ENCODE results near the gene PDE4C. TPM values are rescaled to one million over a fixed set of nuclear protein-coding genes. Genes with fewer than 3 reads are reported as not detected.

Gene PDE4C
- total RNA-seq, 1 experiment from 2014 or later = 3.0 TPM

DNA sequence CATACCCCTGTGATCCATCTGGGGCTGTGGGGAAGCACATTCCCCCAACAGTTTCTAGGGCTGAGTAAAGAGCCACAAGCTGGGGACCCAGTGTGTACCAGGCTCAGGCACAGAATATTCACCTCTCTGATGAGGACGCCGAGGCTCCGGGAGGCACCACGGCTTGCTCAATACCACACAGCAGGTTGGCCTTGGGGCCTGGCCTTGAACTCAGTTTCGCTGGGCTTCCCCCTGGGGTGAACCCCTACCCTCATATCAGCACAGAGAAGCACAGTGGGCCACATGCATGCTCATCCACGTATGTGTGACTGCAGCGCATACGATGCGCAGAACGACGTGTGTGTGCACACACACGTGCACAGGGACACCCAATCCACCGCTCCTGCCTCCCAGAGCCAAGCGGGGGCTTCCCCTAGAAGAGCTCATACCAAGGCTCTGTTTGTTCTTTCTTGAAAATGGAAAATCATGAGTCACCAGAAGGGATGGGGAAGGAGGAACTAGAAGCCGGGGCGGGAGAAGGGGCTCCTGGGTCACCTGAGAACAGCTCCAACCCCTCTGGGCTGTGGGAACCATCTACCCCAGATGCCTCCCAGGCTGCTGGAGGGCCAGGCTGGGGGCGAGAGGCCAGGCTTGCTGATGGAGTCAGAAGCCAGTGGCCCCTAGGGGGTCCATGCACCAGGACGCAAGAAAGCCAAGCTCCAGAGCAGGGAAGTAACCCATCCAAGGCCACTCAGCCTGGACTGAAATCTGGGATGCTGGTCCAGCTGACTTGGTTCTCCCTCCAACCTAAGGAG is 4.9 kb upstream of the PDE4C start:
- no peaks in the 10 kb centered on the region for H3K9me3 Mint-ChIP-seq
- ATAC-seq (no peak), DNase-seq (ENCODE audit: low spot score) (no peak)
- H3K4me3 Mint-ChIP-seq = no peak overlapping the region; the same call in 1 of the 2 replicates
- CTCF ChIA-PET = interaction anchor here (0.8 to 4.6 kb wide), 17 partner anchors 10 to 179 kb away, joined by 3 to 100 read pairs (median 18); partner anchors contain the start of genes GDF15, JUND, MPV17L2 and RAB3A
- H3K27ac Mint-ChIP-seq = no peak overlapping the region
- H3K27me3 Mint-ChIP-seq (ENCODE audit: low read depth) = peaks cover 27% of the 10 kb centered on the region
- H3K4me1 Mint-ChIP-seq = peaks cover 31% of the 10 kb centered on the region
- H3K36me3 Mint-ChIP-seq = no peaks in the 10 kb centered on the region
- POLR2A ChIA-PET = interaction anchor here (2.0 to 3.2 kb wide), 2 partner anchors 12 to 50 kb away, joined by 5 to 18 read pairs; partner anchors contain the start of gene JUND
- TF ChIP-seq, protein P1, sequence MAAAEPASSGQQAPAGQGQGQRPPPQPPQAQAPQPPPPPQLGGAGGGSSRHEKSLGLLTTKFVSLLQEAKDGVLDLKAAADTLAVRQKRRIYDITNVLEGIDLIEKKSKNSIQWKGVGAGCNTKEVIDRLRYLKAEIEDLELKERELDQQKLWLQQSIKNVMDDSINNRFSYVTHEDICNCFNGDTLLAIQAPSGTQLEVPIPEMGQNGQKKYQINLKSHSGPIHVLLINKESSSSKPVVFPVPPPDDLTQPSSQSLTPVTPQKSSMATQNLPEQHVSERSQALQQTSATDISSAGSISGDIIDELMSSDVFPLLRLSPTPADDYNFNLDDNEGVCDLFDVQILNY (CRISPR knock-in tag; IDR thresholded peaks at IDR 0.05) = 0 out of 2 replicates have a peak, but pooled peaks have one; percentile 26
- no peak for TF ChIP-seq NFE2L1 (CRISPR knock-in tag; IDR thresholded peaks at IDR 0.05)

DNA sequence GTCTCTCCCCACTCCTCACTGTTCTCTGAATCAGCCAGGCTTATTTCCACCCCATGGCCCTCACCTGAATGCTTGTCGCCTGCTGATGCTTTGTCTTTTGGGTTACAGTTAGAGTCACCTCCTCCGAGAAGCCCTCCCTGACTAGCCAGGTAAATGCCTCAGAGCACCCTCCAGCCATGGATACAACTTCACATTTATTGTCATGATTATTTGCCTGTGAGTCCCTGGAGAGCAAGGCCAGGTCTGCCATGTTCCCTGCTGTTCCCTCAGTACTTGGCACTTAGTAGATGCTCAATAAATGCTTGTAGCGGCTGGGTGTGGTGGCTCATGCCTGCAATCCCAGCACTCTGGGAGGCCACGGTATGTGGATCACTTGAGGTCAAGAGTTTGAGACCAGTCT is 3.7 kb upstream of the PDE4C start:
- DNase-seq (ENCODE audit: low spot score) (no peak), ATAC-seq (no peak)
- Mint-ChIP-seq H3K36me3 (no peaks in the 10 kb centered on the region), H3K27me3 (ENCODE audit: low read depth) (peaks cover 32% of the 10 kb centered on the region), H3K4me3 (no peak overlapping the region), H3K27ac (no peak overlapping the region), H3K9me3 (no peaks in the 10 kb centered on the region), H3K4me1 (peaks cover 35% of the 10 kb centered on the region)
- POLR2A ChIA-PET = interaction anchor here (0.6 kb wide), 1 partner anchor 47 kb away, joined by 3 read pairs; no protein-coding TSS in a partner anchor
- CTCF ChIA-PET = interaction anchor here (4.1 to 4.6 kb wide), 4 partner anchors 9 to 50 kb away, joined by 42 to 100 read pairs (median 67); partner anchors contain the start of genes JUND and RAB3A
- TF ChIP-seq ZNF138 (CRISPR knock-in tag; conservative IDR thresholded peaks at IDR 0.05) = no peak
- TF ChIP-seq ZNF423 (CRISPR knock-in tag; IDR thresholded peaks at IDR 0.05) = peak; percentile 53

DNA sequence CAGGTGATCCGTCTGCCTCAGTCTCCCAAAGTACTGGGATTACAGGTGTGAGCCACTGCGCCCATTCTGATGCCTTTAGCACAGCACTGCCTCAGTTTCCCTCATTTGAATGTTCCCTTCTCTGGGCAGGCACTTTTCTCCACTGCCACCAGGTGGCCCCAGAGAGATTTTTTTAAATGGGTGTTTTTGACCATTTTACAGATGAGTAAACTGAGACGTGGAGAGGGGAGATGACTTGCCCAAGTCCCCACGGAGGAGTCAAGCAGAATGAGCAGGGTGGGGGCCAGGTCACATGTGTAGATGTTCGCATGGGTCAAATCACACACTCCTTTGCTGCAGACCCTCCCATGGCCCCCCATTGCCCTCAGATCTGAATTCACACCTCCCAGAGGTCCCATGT is 3.2 kb upstream of the PDE4C start:
- no peaks in the 10 kb centered on the region for H3K9me3 Mint-ChIP-seq
- DNase-seq (ENCODE audit: low spot score) = no peak
- H3K4me3 Mint-ChIP-seq = no peak overlapping the region
- H3K4me1 Mint-ChIP-seq = peaks cover 38% of the 10 kb centered on the region
- CTCF ChIA-PET = no interaction called here
- no peak overlapping the region for H3K27ac Mint-ChIP-seq
- H3K27me3 Mint-ChIP-seq (ENCODE audit: low read depth) = peaks cover 36% of the 10 kb centered on the region
- H3K36me3 Mint-ChIP-seq = no peaks in the 10 kb centered on the region
- TF ChIP-seq, protein P2, sequence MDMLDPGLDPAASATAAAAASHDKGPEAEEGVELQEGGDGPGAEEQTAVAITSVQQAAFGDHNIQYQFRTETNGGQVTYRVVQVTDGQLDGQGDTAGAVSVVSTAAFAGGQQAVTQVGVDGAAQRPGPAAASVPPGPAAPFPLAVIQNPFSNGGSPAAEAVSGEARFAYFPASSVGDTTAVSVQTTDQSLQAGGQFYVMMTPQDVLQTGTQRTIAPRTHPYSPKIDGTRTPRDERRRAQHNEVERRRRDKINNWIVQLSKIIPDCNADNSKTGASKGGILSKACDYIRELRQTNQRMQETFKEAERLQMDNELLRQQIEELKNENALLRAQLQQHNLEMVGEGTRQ (CRISPR knock-in tag; IDR thresholded peaks at IDR 0.05) = no peak
- TF ChIP-seq ZNF423 (CRISPR knock-in tag; IDR thresholded peaks at IDR 0.05) (peak; percentile 18; the same call in 1 of the 2 replicates), SP1 (CRISPR knock-in tag; conservative IDR thresholded peaks at IDR 0.05) (no peak), GTF2I (CRISPR knock-in tag; conservative IDR thresholded peaks at IDR 0.05) (peak; percentile 98), FOXJ3 (CRISPR knock-in tag; IDR thresholded peaks at IDR 0.05; ENCODE audit: borderline replicate concordance) (no peak), TP53 (CRISPR knock-in tag; IDR thresholded peaks at IDR 0.05) (no peak), NR1H2 (CRISPR knock-in tag; IDR thresholded peaks at IDR 0.05) (no peak), FOXP1 (CRISPR knock-in tag; IDR thresholded peaks at IDR 0.05; ENCODE audit: borderline replicate concordance) (no peak), TCF7 (CRISPR knock-in tag; IDR thresholded peaks at IDR 0.05; ENCODE audit: low read depth) (no peak), ETV6 (CRISPR knock-in tag; IDR thresholded peaks at IDR 0.05) (no peak), PRRX2 (CRISPR knock-in tag; IDR thresholded peaks at IDR 0.05) (no peak), MYBL2 (CRISPR knock-in tag; IDR thresholded peaks at IDR 0.05) (no peak)
- TF ChIP-seq, protein P1 (CRISPR knock-in tag; IDR thresholded peaks at IDR 0.05) = no peak
- TF ChIP-seq, protein P3, sequence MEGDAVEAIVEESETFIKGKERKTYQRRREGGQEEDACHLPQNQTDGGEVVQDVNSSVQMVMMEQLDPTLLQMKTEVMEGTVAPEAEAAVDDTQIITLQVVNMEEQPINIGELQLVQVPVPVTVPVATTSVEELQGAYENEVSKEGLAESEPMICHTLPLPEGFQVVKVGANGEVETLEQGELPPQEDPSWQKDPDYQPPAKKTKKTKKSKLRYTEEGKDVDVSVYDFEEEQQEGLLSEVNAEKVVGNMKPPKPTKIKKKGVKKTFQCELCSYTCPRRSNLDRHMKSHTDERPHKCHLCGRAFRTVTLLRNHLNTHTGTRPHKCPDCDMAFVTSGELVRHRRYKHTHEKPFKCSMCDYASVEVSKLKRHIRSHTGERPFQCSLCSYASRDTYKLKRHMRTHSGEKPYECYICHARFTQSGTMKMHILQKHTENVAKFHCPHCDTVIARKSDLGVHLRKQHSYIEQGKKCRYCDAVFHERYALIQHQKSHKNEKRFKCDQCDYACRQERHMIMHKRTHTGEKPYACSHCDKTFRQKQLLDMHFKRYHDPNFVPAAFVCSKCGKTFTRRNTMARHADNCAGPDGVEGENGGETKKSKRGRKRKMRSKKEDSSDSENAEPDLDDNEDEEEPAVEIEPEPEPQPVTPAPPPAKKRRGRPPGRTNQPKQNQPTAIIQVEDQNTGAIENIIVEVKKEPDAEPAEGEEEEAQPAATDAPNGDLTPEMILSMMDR (IDR thresholded peaks at IDR 0.05) = peak; percentile 51; the same call in 1 of the 2 replicates
- TF ChIP-seq, protein P4, sequence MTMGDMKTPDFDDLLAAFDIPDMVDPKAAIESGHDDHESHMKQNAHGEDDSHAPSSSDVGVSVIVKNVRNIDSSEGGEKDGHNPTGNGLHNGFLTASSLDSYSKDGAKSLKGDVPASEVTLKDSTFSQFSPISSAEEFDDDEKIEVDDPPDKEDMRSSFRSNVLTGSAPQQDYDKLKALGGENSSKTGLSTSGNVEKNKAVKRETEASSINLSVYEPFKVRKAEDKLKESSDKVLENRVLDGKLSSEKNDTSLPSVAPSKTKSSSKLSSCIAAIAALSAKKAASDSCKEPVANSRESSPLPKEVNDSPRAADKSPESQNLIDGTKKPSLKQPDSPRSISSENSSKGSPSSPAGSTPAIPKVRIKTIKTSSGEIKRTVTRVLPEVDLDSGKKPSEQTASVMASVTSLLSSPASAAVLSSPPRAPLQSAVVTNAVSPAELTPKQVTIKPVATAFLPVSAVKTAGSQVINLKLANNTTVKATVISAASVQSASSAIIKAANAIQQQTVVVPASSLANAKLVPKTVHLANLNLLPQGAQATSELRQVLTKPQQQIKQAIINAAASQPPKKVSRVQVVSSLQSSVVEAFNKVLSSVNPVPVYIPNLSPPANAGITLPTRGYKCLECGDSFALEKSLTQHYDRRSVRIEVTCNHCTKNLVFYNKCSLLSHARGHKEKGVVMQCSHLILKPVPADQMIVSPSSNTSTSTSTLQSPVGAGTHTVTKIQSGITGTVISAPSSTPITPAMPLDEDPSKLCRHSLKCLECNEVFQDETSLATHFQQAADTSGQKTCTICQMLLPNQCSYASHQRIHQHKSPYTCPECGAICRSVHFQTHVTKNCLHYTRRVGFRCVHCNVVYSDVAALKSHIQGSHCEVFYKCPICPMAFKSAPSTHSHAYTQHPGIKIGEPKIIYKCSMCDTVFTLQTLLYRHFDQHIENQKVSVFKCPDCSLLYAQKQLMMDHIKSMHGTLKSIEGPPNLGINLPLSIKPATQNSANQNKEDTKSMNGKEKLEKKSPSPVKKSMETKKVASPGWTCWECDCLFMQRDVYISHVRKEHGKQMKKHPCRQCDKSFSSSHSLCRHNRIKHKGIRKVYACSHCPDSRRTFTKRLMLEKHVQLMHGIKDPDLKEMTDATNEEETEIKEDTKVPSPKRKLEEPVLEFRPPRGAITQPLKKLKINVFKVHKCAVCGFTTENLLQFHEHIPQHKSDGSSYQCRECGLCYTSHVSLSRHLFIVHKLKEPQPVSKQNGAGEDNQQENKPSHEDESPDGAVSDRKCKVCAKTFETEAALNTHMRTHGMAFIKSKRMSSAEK (CRISPR knock-in tag; IDR thresholded peaks at IDR 0.05; ENCODE audit: borderline replicate concordance) = 0 out of 2 replicates have a peak, but pooled peaks have one; percentile 19
- TF ChIP-seq, protein P5, sequence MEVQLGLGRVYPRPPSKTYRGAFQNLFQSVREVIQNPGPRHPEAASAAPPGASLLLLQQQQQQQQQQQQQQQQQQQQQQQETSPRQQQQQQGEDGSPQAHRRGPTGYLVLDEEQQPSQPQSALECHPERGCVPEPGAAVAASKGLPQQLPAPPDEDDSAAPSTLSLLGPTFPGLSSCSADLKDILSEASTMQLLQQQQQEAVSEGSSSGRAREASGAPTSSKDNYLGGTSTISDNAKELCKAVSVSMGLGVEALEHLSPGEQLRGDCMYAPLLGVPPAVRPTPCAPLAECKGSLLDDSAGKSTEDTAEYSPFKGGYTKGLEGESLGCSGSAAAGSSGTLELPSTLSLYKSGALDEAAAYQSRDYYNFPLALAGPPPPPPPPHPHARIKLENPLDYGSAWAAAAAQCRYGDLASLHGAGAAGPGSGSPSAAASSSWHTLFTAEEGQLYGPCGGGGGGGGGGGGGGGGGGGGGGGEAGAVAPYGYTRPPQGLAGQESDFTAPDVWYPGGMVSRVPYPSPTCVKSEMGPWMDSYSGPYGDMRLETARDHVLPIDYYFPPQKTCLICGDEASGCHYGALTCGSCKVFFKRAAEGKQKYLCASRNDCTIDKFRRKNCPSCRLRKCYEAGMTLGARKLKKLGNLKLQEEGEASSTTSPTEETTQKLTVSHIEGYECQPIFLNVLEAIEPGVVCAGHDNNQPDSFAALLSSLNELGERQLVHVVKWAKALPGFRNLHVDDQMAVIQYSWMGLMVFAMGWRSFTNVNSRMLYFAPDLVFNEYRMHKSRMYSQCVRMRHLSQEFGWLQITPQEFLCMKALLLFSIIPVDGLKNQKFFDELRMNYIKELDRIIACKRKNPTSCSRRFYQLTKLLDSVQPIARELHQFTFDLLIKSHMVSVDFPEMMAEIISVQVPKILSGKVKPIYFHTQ (CRISPR knock-in tag; IDR thresholded peaks at IDR 0.05) = no peak
- POLR2A ChIA-PET = no interaction called here
- no peak for ATAC-seq
